HG02840 (cell line): Measurements from ENCODE around the gene XYLT1.
"Not testable (repeated sequence)": the region's sequence is repeated elsewhere in the genome, so short reads cannot be mapped to it uniquely, and the experiment has no call there.

Experiments used
- ATAC-seq: cut with Tn5 transposase; IDR thresholded peaks from one replicate; pipeline ENCODE4 v1.9.1; 2021; ENCODE audit warnings: mild to moderate bottlenecking, moderate library complexity, moderate number of reproducible peaks; ENCODE audit not compliant: unreplicated experiment, low FRiP score

The XYLT1 gene

GRCh38 chr16:17493012-17493411 is 22.3 kb upstream of the XYLT1 start:
- ATAC-seq: no peak

GRCh38 chr16:17491140-17491662 is 20.4 kb upstream of the XYLT1 start:
- no peak for ATAC-seq

GRCh38 chr16:17488506-17488905 is 17.7 kb upstream of the XYLT1 start:
- ATAC-seq: no peak

GRCh38 chr16:17483351-17483750 is 12.6 kb upstream of the XYLT1 start:
- no peak for ATAC-seq

GRCh38 chr16:17482341-17482740 is 11.6 kb upstream of the XYLT1 start:
- ATAC-seq: not testable (repeated sequence)

GRCh38 chr16:17481736-17482135 is 11.0 kb upstream of the XYLT1 start:
- ATAC-seq: no peak

GRCh38 chr16:17477260-17477545 is 6.4 kb upstream of the XYLT1 start:
- ATAC-seq: not testable (repeated sequence)

GRCh38 chr16:17476414-17477259 is 5.9 kb upstream of the XYLT1 start:
- ATAC-seq: no peak

GRCh38 chr16:17475104-17475503 is 4.3 kb upstream of the XYLT1 start:
- ATAC-seq: no peak

GRCh38 chr16:17474572-17474971 is 3.8 kb upstream of the XYLT1 start:
- no peak for ATAC-seq

- no peak for ATAC-seq
These were observed 3.3 kb upstream of the XYLT1 start for GRCh38 chr16:17474037-17474436.

- ATAC-seq: no peak
These were observed 1.1 kb upstream of the XYLT1 start for GRCh38 chr16:17471719-17472461.

- no peak for ATAC-seq
These were observed 415 bp downstream of the XYLT1 start for GRCh38 chr16:17470182-17470907.

GRCh38 chr16:17469741-17470181 is 999 bp downstream of the XYLT1 start:
- ATAC-seq: no peak

GRCh38 chr16:17469011-17469740 is 1.6 kb downstream of the XYLT1 start:
- no peak for ATAC-seq

GRCh38 chr16:17468611-17469010 is 2.1 kb downstream of the XYLT1 start:
- ATAC-seq: no peak

- no peak for ATAC-seq
These were observed 2.7 kb downstream of the XYLT1 start for GRCh38 chr16:17467923-17468540.

- ATAC-seq: no peak
These were observed 3.9 kb downstream of the XYLT1 start for GRCh38 chr16:17466876-17467275.

- ATAC-seq: no peak
These were observed 5.3 kb downstream of the XYLT1 start for GRCh38 chr16:17465460-17465859.

GRCh38 chr16:17463335-17463734 is 7.4 kb downstream of the XYLT1 start:
- ATAC-seq: no peak
